Stimulated activated CD8-positive, alpha-beta memory T cell treated with anti-CD3 and anti-CD28 coated beads, Interleukin-2, amount 100 ng/mL, for 48 hours (primary cell): ENCODE measurements around the gene CACNG4.

Experiments used
- DNase-seq, 2 donors: peaks; one replicate each; pipeline ENCODE4 v3.0.0-alpha.2; 2020; ENCODE audit warnings: low read depth in 2 of 2

The CACNG4 gene

GRCh38 chr17:66985338-66986237, 21.1 kb downstream of the CACNG4 start:
- DNase-seq: no peak

GRCh38 chr17:66986659-66987058, 22.2 kb downstream of the CACNG4 start:
- no peak for DNase-seq

GRCh38 chr17:66987059-66987616, 22.6 kb downstream of the CACNG4 start:
- DNase-seq: no peak

GRCh38 chr17:66988069-66988798, 23.7 kb downstream of the CACNG4 start:
- DNase-seq: no peak

- DNase-seq: no peak
These were observed 24.6 kb downstream of the CACNG4 start for GRCh38 chr17:66989076-66989475.

GRCh38 chr17:66989579-66989978, 25.1 kb downstream of the CACNG4 start:
- no peak for DNase-seq

GRCh38 chr17:66990047-66990446, 25.5 kb downstream of the CACNG4 start:
- no peak for DNase-seq

GRCh38 chr17:66992911-66993442, 28.5 kb downstream of the CACNG4 start:
- no peak for DNase-seq

- no peak for DNase-seq
These were observed 29.9 kb downstream of the CACNG4 start for GRCh38 chr17:66994361-66994760.

- no peak for DNase-seq
These were observed 30.5 kb downstream of the CACNG4 start for GRCh38 chr17:66994930-66995535.

- no peak for DNase-seq
These were observed 31.4 kb downstream of the CACNG4 start for GRCh38 chr17:66995944-66996343.

GRCh38 chr17:66996926-66997325, 32.4 kb downstream of the CACNG4 start:
- no peak for DNase-seq

GRCh38 chr17:67003231-67003630, 38.7 kb downstream of the CACNG4 start:
- no peak for DNase-seq

- DNase-seq: no peak
These were observed 39.7 kb downstream of the CACNG4 start for GRCh38 chr17:67004181-67004580.

- no peak for DNase-seq
These were observed 42.8 kb downstream of the CACNG4 start for GRCh38 chr17:67007266-67007665.

GRCh38 chr17:67008101-67008500, 43.6 kb downstream of the CACNG4 start:
- no peak for DNase-seq

GRCh38 chr17:67011527-67012175, 47.1 kb downstream of the CACNG4 start:
- DNase-seq: no peak

- no peak for DNase-seq
These were observed 49.4 kb downstream of the CACNG4 start for GRCh38 chr17:67013891-67014290.

GRCh38 chr17:67015001-67015400, 50.5 kb downstream of the CACNG4 start:
- DNase-seq: no peak

GRCh38 chr17:67016039-67016762, 51.7 kb downstream of the CACNG4 start:
- no peak for DNase-seq

GRCh38 chr17:67017910-67018309, 53.4 kb downstream of the CACNG4 start:
- DNase-seq: no peak
